B cell (primary cell): ENCODE data around the gene EXOSC2.
"Not testable (repeated sequence)": the region's sequence is repeated elsewhere in the genome, so short reads cannot be mapped to it uniquely, and the experiment has no call there.

Source experiments
- CTCF ChIP-seq: fragments of 200-600 bp; IDR thresholded peaks from one replicate; pipeline ENCODE4 v1.8.0; 2022; ENCODE audit warnings: antibody characterized with exemption, mild to moderate bottlenecking
- EZH2 ChIP-seq: IDR thresholded peaks from 2 replicates; pipeline ENCODE4 v1.6.1; 2012; ENCODE audit warnings: borderline replicate concordance, low read depth, mild to moderate bottlenecking, moderate library complexity, low read length; ENCODE audit not compliant: insufficient read depth, poor library complexity, severe bottlenecking

- not testable (repeated sequence) for TF ChIP-seq CTCF, EZH2
These were observed 7.6 kb upstream of the EXOSC2 start for GRCh38 chr9:130685945-130686344.
